Activated T-cell treated with anti-CD3 and anti-CD28 coated beads for 4 hours (primary cell): ENCODE data around the gene PLEKHG4B.
"Not testable (repeated sequence)": the region's sequence is repeated elsewhere in the genome, so short reads cannot be mapped to it uniquely, and the experiment has no call there.

Source experiments
- DNase-seq: peaks from one replicate; pipeline ENCODE4 v3.0.0-alpha.2; 2020

PLEKHG4B gene

DNA sequence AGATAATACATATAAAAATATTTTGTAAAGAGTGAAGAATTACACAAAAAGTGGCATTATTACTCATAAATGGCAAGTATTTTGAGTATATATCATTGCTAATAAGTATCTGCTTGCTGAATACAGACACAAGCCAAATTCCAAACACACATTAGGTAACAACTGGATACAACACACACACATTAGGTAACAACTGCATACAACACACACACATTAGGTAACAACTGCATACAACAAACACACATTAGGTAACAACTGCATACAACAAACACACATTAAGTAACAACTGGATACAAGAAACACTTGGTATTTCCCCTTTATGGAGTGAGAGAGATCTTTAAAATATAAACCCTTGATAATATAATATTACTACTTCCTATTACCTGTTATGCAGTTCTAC, 112.5 kb downstream of the PLEKHG4B start:
- DNase-seq, result no peak

- no peak for DNase-seq
Observed at GRCh38 chr5:204966-205670, 113.2 kb downstream of the PLEKHG4B start.

- DNase-seq, result no peak
Observed at GRCh38 chr5:206406-206805, 114.4 kb downstream of the PLEKHG4B start.

- no peak for DNase-seq
Observed at GRCh38 chr5:206927-207536, 115.1 kb downstream of the PLEKHG4B start.

DNA sequence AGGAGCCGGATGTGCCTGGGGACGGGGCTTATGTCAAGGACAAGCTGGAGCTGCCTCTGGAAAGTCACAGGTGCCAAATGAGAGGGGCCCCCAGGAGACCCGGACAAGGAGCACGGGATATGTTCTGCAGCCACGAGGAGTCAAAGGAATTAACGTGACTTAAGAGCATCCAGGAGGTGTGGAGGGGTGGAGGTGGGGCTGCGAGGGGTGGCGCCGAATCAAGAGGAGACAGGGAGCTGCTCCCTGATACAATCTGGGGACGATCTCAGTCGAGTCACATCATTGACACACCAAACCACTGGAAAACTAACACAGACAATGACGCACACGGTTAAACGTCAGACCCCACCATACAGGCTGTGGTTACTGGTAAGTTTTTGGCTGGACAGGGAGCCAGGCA, 115.6 kb downstream of the PLEKHG4B start:
- DNase-seq, result no peak

DNA sequence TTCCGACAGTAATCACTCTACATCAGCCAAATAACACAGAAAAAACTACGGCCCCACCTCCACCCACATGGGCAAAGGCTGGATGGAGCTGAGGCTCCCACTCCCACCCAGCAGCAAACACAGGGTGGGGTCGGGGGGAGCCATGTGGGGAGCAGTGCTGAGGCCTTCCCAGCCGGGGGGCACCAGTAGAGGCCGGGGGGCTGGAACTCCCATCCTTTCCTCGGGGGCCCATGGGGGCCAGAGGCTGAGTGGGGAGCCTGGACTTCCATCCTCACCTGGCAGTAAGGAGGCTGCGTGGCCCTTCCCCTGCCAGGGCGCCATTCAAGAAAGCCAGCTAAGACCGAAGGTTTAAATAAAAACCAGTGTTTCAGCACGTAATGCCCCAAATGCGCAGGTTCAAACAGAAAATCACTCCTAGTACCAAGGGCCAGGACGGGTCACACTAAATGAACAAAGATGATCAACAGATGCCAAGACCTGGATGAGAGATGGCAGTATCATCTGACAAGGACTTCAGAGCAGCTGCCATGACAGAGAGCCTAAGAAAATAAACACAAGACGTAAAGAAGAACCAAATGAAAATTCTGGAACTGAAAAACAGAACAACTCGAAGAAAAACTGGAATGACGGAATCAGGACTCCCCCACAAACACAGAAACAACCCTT, 116.6 kb downstream of the PLEKHG4B start:
- no peak for DNase-seq

DNA sequence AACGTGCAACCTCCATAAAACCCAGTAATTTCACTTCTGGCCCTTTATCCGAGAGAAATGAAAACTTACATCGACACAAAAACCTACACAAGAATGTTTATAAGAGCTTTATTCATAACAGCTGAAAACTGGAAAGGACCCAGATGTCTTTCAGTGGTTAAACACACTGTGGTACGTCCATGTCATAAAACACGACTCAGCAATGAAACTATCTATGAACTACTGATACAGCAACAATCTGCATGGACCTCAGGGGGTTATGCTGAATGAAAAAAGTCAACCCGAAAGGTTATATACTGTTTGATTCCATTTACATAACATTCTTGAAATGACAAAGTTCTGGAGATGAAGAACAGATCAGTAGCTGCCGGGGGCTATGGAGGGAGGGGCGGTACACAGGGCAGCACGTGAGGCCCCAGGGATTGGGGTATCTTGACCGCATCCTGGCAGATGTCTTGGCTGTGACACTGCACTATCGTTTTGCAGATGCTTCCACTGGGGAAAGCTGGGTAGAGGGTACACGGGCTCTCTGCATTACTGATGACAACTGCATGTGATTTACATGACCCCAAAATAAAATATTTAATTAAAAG, 121.9 kb downstream of the PLEKHG4B start:
- no peak for DNase-seq

DNA sequence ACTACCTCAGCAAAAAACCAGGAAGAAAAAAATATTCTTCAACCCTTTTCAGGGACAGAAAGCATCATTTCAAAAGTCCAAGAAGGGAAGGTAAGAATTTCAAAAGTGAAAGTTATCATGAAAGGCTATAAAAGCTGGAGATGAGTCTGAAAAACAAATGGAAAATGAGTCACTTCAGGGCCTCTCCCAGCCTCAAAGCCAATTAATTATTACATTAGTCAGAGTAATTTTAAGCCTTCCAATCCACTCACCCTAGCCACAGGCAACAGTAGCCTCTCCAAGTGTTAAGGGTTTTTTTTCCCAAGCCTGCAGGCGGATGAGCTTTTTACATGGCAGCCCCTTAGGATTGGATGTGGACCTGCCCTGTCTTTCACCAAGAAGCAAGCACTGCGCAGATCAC, 123.3 kb downstream of the PLEKHG4B start:
- not testable (repeated sequence) for DNase-seq

DNA sequence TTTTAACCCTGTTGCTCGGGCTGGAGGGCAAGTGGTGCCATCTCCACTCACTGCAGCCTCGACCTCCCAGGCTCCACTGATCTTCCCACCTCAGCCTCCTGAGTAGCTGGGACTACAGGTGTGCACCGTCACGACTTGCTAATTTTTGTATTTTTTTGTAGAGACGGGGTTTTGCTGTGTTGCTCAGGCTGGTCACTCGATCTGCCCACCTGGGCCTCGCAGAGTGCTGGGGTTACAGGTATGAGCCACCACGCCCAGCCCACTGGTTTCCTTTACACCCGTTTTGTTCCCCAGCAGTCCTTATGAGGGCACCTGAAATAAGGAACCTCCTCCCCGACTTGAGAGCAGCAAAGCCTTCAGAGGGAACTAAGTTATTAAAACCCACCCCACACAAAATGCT, 124.1 kb downstream of the PLEKHG4B start:
- not testable (repeated sequence) for DNase-seq

DNA sequence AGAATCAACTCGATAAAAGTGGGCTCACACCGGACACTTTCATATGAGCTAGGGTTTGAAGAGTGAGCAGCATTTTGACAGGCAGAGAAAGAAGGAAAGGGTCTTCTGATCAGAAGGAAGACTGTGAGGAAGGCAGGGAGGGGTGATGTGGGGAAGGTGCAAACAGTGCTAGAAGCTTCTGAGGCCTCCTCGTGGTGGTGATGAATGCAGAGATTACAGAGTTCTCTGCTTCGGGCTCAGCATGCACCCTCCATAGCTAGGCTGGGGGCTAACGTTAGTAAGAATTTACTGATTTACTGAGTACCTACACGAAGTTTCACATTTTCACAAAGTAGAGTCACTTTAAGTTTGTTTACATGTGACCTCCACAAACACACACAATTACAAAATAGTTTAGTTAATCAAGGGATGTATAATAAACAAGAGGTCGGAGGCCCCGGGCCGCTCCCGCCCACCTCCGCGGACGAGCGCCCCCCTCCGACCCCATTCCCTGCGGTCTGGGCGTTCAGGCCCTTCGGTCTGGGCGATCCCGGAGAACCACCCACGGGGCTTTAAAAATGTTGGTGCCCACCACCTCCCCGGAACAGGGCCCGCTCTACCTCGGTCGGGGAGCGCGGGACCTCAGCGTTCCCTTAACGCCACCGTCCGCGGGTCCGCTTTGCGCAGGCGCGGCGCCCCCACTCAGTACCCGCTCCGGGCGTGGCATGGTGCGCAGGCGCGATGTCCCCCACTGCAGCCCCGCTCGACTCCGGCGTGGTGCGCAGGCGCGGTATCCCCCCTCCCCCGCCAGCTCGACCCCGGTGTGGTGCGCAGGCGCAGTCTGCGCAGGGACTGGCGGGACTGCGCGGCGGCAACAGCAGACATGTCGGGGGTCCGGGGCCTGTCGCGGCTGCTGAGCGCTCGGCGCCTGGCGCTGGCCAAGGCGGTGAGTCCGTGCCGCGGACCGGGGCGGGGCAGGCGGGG, 125.8 kb downstream of the PLEKHG4B start, which contains the start of the genes CCDC127 and SDHA:
CCDC127 (minus strand) TSS at position 660 of the 963 bp plus-strand sequence. CDS start 1,304 bp downstream, outside the sequence.
SDHA (plus strand) TSS at position 827 of the 963 bp plus-strand sequence; CDS start at position 863, 36 bp downstream.
- DNase-seq, result peak; percentile 98

GRCh38 chr5:218457-219291, 126.7 kb downstream of the PLEKHG4B start:
- DNase-seq, result no peak

DNA sequence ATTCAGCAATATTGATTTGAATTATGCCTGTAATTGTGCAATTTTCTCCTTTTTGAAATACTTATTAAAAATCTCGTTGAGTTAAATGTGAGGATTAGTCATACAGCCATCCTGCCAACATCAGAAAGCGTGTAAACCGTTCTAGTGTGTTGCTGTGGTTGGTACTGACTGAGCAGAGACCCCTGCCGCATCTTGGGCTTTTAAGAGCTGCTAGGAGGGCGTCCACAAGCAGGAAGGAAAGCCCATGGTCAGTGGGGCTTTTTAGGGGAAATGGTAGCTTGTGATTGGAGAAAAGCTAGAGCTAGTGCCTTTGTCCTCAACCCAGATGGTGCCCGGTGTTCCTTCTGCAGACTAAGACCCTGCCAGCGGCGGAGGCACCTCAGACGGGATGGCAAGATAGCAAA, 127.5 kb downstream of the PLEKHG4B start:
- no peak for DNase-seq

- no peak for DNase-seq
Observed at GRCh38 chr5:219991-220390, 128.0 kb downstream of the PLEKHG4B start.

DNA sequence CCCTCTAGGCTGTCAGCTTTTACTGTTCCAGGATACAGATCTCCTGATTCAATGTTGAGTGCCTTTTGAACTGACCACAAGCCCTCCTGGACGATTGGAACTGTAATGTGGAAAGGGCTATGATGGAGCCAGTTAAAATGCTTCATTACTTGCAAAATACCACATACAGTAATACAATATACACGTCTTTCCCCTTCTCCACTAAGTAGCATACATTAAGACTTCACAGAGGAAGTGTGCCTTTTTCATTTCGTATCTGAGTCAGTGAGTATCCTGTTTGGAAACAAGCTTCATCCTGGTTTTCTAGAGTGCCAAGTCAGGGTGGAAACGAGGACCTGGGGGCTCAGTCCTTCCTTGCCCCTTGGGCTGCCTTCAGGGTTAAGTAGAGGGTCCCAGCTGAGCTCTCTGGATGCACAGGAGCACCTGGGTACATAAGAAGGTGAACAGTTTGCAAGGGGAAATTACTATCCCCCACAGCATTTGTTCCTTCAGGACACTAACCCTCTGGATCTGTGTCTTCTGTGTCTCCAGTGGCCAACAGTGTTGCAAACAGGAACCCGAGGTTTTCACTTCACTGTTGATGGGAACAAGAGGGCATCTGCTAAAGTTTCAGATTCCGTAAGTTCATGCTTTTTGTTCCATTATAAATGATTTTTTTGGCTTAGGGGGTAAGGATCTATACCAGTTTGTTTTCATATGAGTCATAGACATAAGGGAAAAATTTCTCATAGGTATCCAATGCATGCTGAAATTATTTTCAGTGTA, 131.2 kb downstream of the PLEKHG4B start:
- DNase-seq, result not testable (repeated sequence)

DNA sequence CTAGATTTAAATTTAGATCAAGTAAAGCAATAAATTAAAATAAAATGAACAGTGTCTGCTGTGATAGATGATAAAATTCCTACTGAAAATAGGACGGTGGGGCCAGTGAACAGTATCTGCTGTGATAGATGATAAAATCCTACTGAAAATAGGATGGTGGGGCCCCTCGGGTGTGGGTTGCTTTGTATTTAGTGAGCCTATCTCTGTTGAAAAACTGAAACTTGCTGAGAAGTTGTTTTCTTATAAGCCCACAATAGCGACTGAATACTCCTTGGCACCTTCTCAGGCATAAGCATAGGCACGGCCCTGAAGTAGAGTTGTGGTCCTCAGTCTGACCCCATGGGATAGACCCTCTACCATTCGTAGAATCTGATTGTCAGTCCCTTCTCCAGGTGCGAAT, 131.8 kb downstream of the PLEKHG4B start:
- no peak for DNase-seq

- no peak for DNase-seq
Observed at GRCh38 chr5:225334-225733, 133.4 kb downstream of the PLEKHG4B start.

- not testable (repeated sequence) for DNase-seq
Observed at GRCh38 chr5:227375-227774, 135.4 kb downstream of the PLEKHG4B start.

GRCh38 chr5:228886-229285, 136.9 kb downstream of the PLEKHG4B start:
- no peak for DNase-seq

DNA sequence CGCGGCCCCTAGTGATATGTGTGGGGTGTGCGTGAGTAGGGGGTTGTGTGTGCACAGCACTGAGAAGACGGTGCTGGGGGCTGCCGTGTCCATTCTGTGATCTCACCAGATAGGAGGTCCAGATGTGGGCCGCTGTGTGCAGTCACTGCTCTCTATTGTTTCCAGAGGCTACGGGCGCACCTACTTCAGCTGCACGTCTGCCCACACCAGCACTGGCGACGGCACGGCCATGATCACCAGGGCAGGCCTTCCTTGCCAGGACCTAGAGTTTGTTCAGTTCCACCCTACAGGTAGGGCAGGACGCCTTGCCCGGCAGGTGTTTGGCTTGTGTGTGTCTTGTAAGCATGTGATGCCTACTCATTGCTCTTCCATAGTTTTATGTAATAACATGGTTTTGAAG, 138.7 kb downstream of the PLEKHG4B start:
- DNase-seq, result no peak

DNA sequence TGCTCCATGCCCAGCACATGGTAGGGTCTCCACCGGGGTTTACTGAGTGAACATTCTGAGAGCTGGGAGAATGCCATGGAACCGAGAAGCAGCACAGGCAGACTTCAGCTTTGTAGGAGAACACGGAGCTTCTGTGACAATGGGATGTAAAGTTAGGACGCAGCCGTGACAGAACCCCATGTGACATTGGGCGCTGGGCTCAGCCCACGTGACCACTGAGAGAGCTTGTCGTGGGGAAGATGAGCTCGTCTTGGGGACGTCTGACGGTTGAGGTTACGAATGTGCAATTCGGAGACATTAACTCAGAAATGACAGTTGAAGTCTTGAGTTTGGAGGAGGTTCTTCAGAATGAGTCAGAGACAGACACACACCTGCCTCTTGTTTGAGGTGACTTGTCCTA, 139.7 kb downstream of the PLEKHG4B start:
- no peak for DNase-seq

GRCh38 chr5:233426-233825, 141.5 kb downstream of the PLEKHG4B start:
- not testable (repeated sequence) for DNase-seq
